Nephron progenitor cell (in vitro differentiated cells): ENCODE results near the gene TAS1R2.

Experiments used
- DNase-seq: peaks from one replicate; pipeline ENCODE4 v3.0.0; 2021
- H3K27ac Mint-ChIP-seq: 2 replicates; pipeline ENCODE4 v1.8.0; 2021; ENCODE audit warnings: mild to moderate bottlenecking, moderate library complexity, mixed read lengths
- H3K27me3 Mint-ChIP-seq: 2 replicates; pipeline ENCODE4 v1.8.0; 2021; ENCODE audit warnings: mild to moderate bottlenecking, low read depth, mixed read lengths; ENCODE audit not compliant: poor library complexity
- H3K36me3 Mint-ChIP-seq: 2 replicates; pipeline ENCODE4 v1.8.0; 2021; ENCODE audit warnings: low read depth, mixed read lengths
- H3K4me1 Mint-ChIP-seq: 2 replicates; pipeline ENCODE4 v1.8.0; 2021; ENCODE audit warnings: mixed read lengths
- H3K4me3 Mint-ChIP-seq: 2 replicates; pipeline ENCODE4 v1.8.0; 2021; ENCODE audit warnings: mild to moderate bottlenecking, moderate library complexity, mixed read lengths
- H3K9me3 Mint-ChIP-seq: 2 replicates; pipeline ENCODE4 v1.8.0; 2021; ENCODE audit warnings: mild to moderate bottlenecking, moderate library complexity, mixed read lengths
- CTCF ChIP-seq: fragments of 200-600 bp; sonication (generic); IDR thresholded peaks from 2 replicates; pipeline ENCODE4 v1.5.0; 2021; ENCODE audit warnings: antibody characterized with exemption

TAS1R2 gene

GRCh38 chr1:18800258-18800657 is 59.2 kb downstream of the TAS1R2 start:
- Mint-ChIP-seq H3K27ac (no peak overlapping the region), H3K4me3 (no peak overlapping the region), H3K9me3 (no peaks in the 10 kb centered on the region), H3K4me1 (peaks cover 49% of the 10 kb centered on the region), H3K36me3 (no peaks in the 10 kb centered on the region), H3K27me3 (peaks cover 19% of the 10 kb centered on the region)
- no peak for TF ChIP-seq CTCF
- DNase-seq = no peak

- TF ChIP-seq CTCF = no peak
- H3K4me3 Mint-ChIP-seq = no peak overlapping the region
- peaks cover 47% of the 10 kb centered on the region for H3K4me1 Mint-ChIP-seq
- peaks cover 15% of the 10 kb centered on the region for H3K27me3 Mint-ChIP-seq
- no peak overlapping the region for H3K27ac Mint-ChIP-seq
- no peak for DNase-seq
- no peaks in the 10 kb centered on the region for H3K36me3 Mint-ChIP-seq
- no peaks in the 10 kb centered on the region for H3K9me3 Mint-ChIP-seq
Observed at GRCh38 chr1:18799454-18799853, 60.0 kb downstream of the TAS1R2 start.

- Mint-ChIP-seq H3K9me3 (no peaks in the 10 kb centered on the region), H3K4me1 (peaks cover 47% of the 10 kb centered on the region), H3K27ac (no peak overlapping the region), H3K27me3 (peaks cover 13% of the 10 kb centered on the region), H3K36me3 (no peaks in the 10 kb centered on the region), H3K4me3 (no peak overlapping the region)
- no peak for DNase-seq
- TF ChIP-seq CTCF = no peak
Observed at GRCh38 chr1:18798946-18799345, 60.5 kb downstream of the TAS1R2 start.

GRCh38 chr1:18798533-18798932 is 60.9 kb downstream of the TAS1R2 start:
- no peak for DNase-seq
- Mint-ChIP-seq H3K9me3 (no peaks in the 10 kb centered on the region), H3K36me3 (no peaks in the 10 kb centered on the region), H3K4me1 (peaks cover 50% of the 10 kb centered on the region), H3K27me3 (peaks cover 9% of the 10 kb centered on the region), H3K4me3 (no peak overlapping the region), H3K27ac (no peak overlapping the region)
- no peak for TF ChIP-seq CTCF

GRCh38 chr1:18796950-18797349 is 62.5 kb downstream of the TAS1R2 start:
- Mint-ChIP-seq H3K9me3 (peaks cover 9% of the 10 kb centered on the region), H3K27ac (no peak overlapping the region), H3K4me1 (peaks cover 53% of the 10 kb centered on the region), H3K27me3 (peaks cover 13% of the 10 kb centered on the region), H3K36me3 (no peaks in the 10 kb centered on the region), H3K4me3 (no peak overlapping the region)
- no peak for DNase-seq
- TF ChIP-seq CTCF = no peak

- DNase-seq = no peak
- H3K4me3 Mint-ChIP-seq = no peak overlapping the region
Observed at GRCh38 chr1:18795002-18795689, 64.3 kb downstream of the TAS1R2 start.

More at GRCh38 chr1:18795002-18795689, 64.3 kb downstream of the TAS1R2 start:
- H3K4me1 Mint-ChIP-seq = peaks cover 53% of the 10 kb centered on the region
- TF ChIP-seq CTCF = no peak
- H3K36me3 Mint-ChIP-seq = no peaks in the 10 kb centered on the region
- H3K27ac Mint-ChIP-seq = no peak overlapping the region
- peaks cover 31% of the 10 kb centered on the region for H3K27me3 Mint-ChIP-seq
- H3K9me3 Mint-ChIP-seq = peaks cover 9% of the 10 kb centered on the region
